ENCODE results near the gene MYOC.
A peak's percentile ranks its signal among the peaks of the same experiment; 100 is the strongest.

Gene MYOC

GRCh38 chr1:171653796-171654195, 1.3 kb upstream of the MYOC start:
- no peak overlapping the region for H3K4me3 ChIP-seq (ENCODE audit: control insufficient read depth, low read depth, low read length)
- DNase-seq (ENCODE audit: low read depth): no peak
- no peak for TF ChIP-seq CTCF (conservative IDR thresholded peaks at IDR 0.05; ENCODE audit: control insufficient read depth, insufficient read depth, low read depth, low read length)

GRCh38 chr1:171646249-171646560, 6.3 kb downstream of the MYOC start:
- H3K4me3 ChIP-seq (ENCODE audit: control insufficient read depth, low read depth, low read length): no peak overlapping the region
- TF ChIP-seq CTCF (conservative IDR thresholded peaks at IDR 0.05; ENCODE audit: control insufficient read depth, insufficient read depth, low read depth, low read length): no peak
- DNase-seq (ENCODE audit: low read depth): no peak

- TF ChIP-seq CTCF (conservative IDR thresholded peaks at IDR 0.05; ENCODE audit: control insufficient read depth, insufficient read depth, low read depth, low read length): no peak
- peak; percentile 86 for DNase-seq (ENCODE audit: low read depth)
- no peak overlapping the region for H3K4me3 ChIP-seq (ENCODE audit: control insufficient read depth, low read depth, low read length)
Observed at GRCh38 chr1:171645553-171646248, 6.8 kb downstream of the MYOC start.

- peak; percentile 95 for TF ChIP-seq CTCF (conservative IDR thresholded peaks at IDR 0.05; ENCODE audit: control insufficient read depth, insufficient read depth, low read depth, low read length)
- peak overlapping the region; percentile 3 for H3K4me3 ChIP-seq (ENCODE audit: control insufficient read depth, low read depth, low read length)
- DNase-seq (ENCODE audit: low read depth): peak; percentile 88
Observed at GRCh38 chr1:171644805-171645483, 7.5 kb downstream of the MYOC start.

- no peak overlapping the region for H3K4me3 ChIP-seq (ENCODE audit: control insufficient read depth, low read depth, low read length)
- DNase-seq (ENCODE audit: low read depth): no peak
- TF ChIP-seq CTCF (conservative IDR thresholded peaks at IDR 0.05; ENCODE audit: control insufficient read depth, insufficient read depth, low read depth, low read length): no peak
Observed at GRCh38 chr1:171643156-171643555, 9.3 kb downstream of the MYOC start.

GRCh38 chr1:171642197-171642596, 10.3 kb downstream of the MYOC start:
- no peak overlapping the region for H3K4me3 ChIP-seq (ENCODE audit: control insufficient read depth, low read depth, low read length)
- no peak for TF ChIP-seq CTCF (conservative IDR thresholded peaks at IDR 0.05; ENCODE audit: control insufficient read depth, insufficient read depth, low read depth, low read length)
- no peak for DNase-seq (ENCODE audit: low read depth)

Data from fibroblast of mammary gland (primary cell).